ENCODE measurements around the gene GIPR. TPM values are rescaled to one million over a fixed set of nuclear protein-coding genes. Genes with fewer than 3 reads are reported as not detected.
A peak's percentile ranks its signal among the peaks of the same experiment; 100 is the strongest.

Gene GIPR
- polyA plus RNA-seq, 1 of the 3 experiments (the other 2 are of a cell fraction) = 1.4 TPM

- TF ChIP-seq REST (IDR thresholded peaks at IDR 0.05; ENCODE audit: low read depth, low read length) (0 out of 2 replicates have a peak, but pooled peaks have one; percentile 51), GATA2 (CRISPR knock-in tag; IDR thresholded peaks at IDR 0.05) (no peak), USF2 (IDR thresholded peaks at IDR 0.05; ENCODE audit: borderline replicate concordance, low read depth, low read length) (no peak), NFIC (IDR thresholded peaks at IDR 0.05; ENCODE audit: borderline replicate concordance) (no peak), FOSL2 (IDR thresholded peaks at IDR 0.05; ENCODE audit: borderline replicate concordance, low read depth) (0 out of 2 replicates have a peak, but pooled peaks have one; percentile 20)
Observed at GRCh38 chr19:45643024-45643926, 24.7 kb upstream of the GIPR start (continued).

GRCh38 chr19:45643927-45644771 lies 23.9 kb upstream of the GIPR start:
- H3K9ac ChIP-seq = no peak overlapping the region
- POLR2A ChIA-PET = interaction anchor here (0.8 to 1.8 kb wide), 3 partner anchors 26 to 48 kb away, joined by 3 to 8 read pairs (median 3); partner anchors contain the start of genes QPCTL and SNRPD2
- H3K79me2 ChIP-seq (ENCODE audit: insufficient read depth) = no peaks in the 10 kb centered on the region
- H3K4me3 ChIP-seq (ENCODE audit: low read depth in 2 of 2, low read length in 1 of 2) = peak overlapping the region; percentile 61 to 81
- 0 out of 2 replicates have a peak overlapping the region, but pooled peaks have one; percentile 17 for H2AFZ ChIP-seq (ENCODE audit: low read depth)
- CTCF ChIA-PET = interaction anchor here (0.6 to 5.4 kb wide), 33 partner anchors 12 to 205 kb away, joined by 3 to 53 read pairs (median 5); partner anchors contain the start of genes GIPR, GPR4, OPA3 and QPCTL
- peaks cover 12% of the 10 kb centered on the region for H3F3A ChIP-seq (replicated peaks; ENCODE audit: insufficient read depth)
- peak overlapping the region; percentile 86 for H3K4me2 ChIP-seq
- no peaks in the 10 kb centered on the region for H3K9me2 ChIP-seq
- no peaks in the 10 kb centered on the region for H3K36me3 ChIP-seq (replicated peaks in 1 of 2; ENCODE audit: control insufficient read depth in 1 of 2, insufficient read depth in 2 of 2, low read length in 1 of 2)
- no peaks in the 10 kb centered on the region for H3K27me3 ChIP-seq (ENCODE audit: insufficient read depth)
- peaks cover 6 to 17% of the 10 kb centered on the region in 2 experiments; a peak in 1 of 4 replicates for H3K4me1 ChIP-seq (ENCODE audit: control insufficient read depth in 1 of 2, insufficient read depth in 2 of 2, low read depth in 1 of 2, low read length in 1 of 2)
- no peaks in the 10 kb centered on the region for H3K9me3 ChIP-seq
- 68% methylated on average over 14 of the region's 14 CpGs for WGBS (ENCODE audit: low lambda C conversion rate)
- DNase-seq = peak; percentile 34
- H3K27ac ChIP-seq (ENCODE audit: low read depth in 2 of 2, low read length in 1 of 2) = peak overlapping the region in 1 of 2 experiments; percentile 85; a peak in 2 of 4 replicates
- no peaks in the 10 kb centered on the region for H4K20me1 ChIP-seq (ENCODE audit: insufficient read depth)
- TF ChIP-seq IRF3 (IDR thresholded peaks at IDR 0.05; ENCODE audit: low read depth, low read length) = no peak
- TF ChIP-seq CHD2 (IDR thresholded peaks at IDR 0.05; ENCODE audit: low read length, partially characterized antibody) = no peak
- TF ChIP-seq ELF1 (IDR thresholded peaks at IDR 0.05) = no peak
- no peak for TF ChIP-seq CTCF (IDR thresholded peaks at IDR 0.05)
- TF ChIP-seq RXRA (IDR thresholded peaks at IDR 0.05; ENCODE audit: borderline replicate concordance, low read depth) = no peak
- TF ChIP-seq USF2 (IDR thresholded peaks at IDR 0.05; ENCODE audit: borderline replicate concordance, low read depth, low read length) = no peak
- no peak for TF ChIP-seq JUND (IDR thresholded peaks at IDR 0.05)
- TF ChIP-seq RAD21 (IDR thresholded peaks at IDR 0.05; ENCODE audit: low read length) = no peak
- no peak for TF ChIP-seq EP300 (IDR thresholded peaks at IDR 0.05; ENCODE audit: borderline replicate concordance in 1 of 2, low read depth in 1 of 2, low read length in 1 of 2)
- no peak for TF ChIP-seq TEAD4 (IDR thresholded peaks at IDR 0.05; ENCODE audit: borderline replicate concordance, insufficient read depth)
- no peak for TF ChIP-seq FOXM1 (IDR thresholded peaks at IDR 0.05; ENCODE audit: low read depth)
- TF ChIP-seq GATA2 (CRISPR knock-in tag; IDR thresholded peaks at IDR 0.05) = no peak
- no peak for TF ChIP-seq FOSL2 (IDR thresholded peaks at IDR 0.05; ENCODE audit: borderline replicate concordance, low read depth)
- TF ChIP-seq POLR2AphosphoS5 (IDR thresholded peaks at IDR 0.05; ENCODE audit: low read depth, low read length) = no peak
